ENCODE results near the gene RAMACL. TPM values are rescaled to one million over a fixed set of nuclear protein-coding genes. Genes with fewer than 3 reads are reported as not detected.

RAMACL gene
- total and polyA plus RNA-seq, 11 donors, result 0.27 to 2.0 (median 0.69) TPM

GRCh38 chr6:166587631-166588413 is 1.3 kb upstream of the RAMACL start:
- H3K27ac ChIP-seq, result no peak overlapping the region

DNA sequence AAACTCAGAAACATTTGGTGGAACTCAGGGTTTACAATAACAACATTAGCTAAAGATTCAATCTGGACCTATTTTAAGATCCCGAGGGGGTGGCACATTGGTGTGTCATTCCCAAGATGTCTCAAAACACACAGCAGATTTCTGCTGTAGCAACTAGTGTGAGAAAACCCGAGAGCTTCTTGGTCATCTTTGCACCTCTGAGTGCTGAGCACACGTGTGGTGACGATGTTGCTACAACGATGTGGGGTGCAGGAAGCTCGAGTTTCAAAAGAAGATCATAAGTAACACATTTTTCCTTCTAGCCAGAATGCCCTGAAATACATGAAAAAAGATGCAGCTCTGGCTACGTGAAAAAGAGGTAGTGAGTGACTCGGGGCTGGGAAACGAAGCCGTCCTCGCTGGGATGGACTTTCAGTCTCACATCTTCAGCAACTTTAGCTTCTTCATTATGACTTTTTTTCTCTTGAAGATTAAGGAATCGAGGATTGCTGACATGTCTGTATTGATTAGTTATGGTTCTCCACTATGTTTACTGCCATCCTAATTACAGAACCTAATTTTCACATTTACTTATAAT is 1.5 kb downstream of the RAMACL start:
- DNase-seq, result no peak
- Histone ChIP-seq H3K27me3 (no peaks in the 10 kb centered on the region), H3K4me3 (no peak overlapping the region), H3K9me3 (no peaks in the 10 kb centered on the region), H3K4me1 (peaks cover 0 to 31% (median 18%) of the 10 kb centered on the region in 12 donors), H3K36me3 (no peaks in the 10 kb centered on the region), H3K27ac (no peak overlapping the region)
- 87 to 92% (median 90%) methylated on average over 12 of the region's 12 CpGs for WGBS, 4 donors
- no peak for TF ChIP-seq CTCF (IDR thresholded peaks at IDR 0.05)
- no peak for TF ChIP-seq POLR2A (IDR thresholded peaks at IDR 0.05)
- ATAC-seq, result no peak
- intact Hi-C loops (cut with DNase I), result loop anchor here in 1 of 10 donors (5.0 kb wide), 1 partner anchor 42 kb away; the partner anchor contains the start of gene RPS6KA2

More at GRCh38 chr6:166587631-166588413, 1.3 kb upstream of the RAMACL start:
- Histone ChIP-seq H3K9me3 (no peaks in the 10 kb centered on the region), H3K27me3 (no peaks in the 10 kb centered on the region), H3K4me1 (peaks cover 0 to 39% (median 25%) of the 10 kb centered on the region in 12 donors), H3K36me3 (no peaks in the 10 kb centered on the region), H3K4me3 (no peak overlapping the region)
- DNase-seq (no peak), ATAC-seq (no peak)
- WGBS, 4 donors, result 71 to 78% (median 74%) methylated on average over 10 of the region's 10 CpGs
- TF ChIP-seq POLR2A (IDR thresholded peaks at IDR 0.05) (no peak), CTCF (IDR thresholded peaks at IDR 0.05) (no peak)
- intact Hi-C loops (cut with DNase I), result loop anchor here in 1 of 10 donors (5.0 kb wide), 1 partner anchor 39 kb away; the partner anchor contains the start of gene RPS6KA2

DNA sequence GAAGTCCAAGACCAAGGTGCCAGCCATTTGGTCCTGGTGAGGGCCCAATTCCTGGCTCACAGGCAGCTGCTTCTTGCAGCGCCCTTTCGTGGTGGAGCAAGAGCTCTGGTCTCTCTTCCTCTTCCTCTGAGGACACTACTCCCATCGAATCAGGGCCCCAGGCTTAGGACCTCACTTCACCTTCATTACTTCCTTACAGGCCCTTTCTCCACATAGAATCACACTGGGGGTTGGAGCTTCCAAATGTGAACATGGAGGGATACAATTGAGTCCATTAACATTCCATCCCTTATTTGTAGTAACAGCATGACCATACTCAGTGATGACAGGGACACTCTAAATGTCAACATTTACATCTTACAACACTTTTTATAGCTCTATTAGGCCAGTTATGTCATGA is 2.3 kb downstream of the RAMACL start:
- Histone ChIP-seq H3K36me3 (no peaks in the 10 kb centered on the region), H3K27me3 (no peaks in the 10 kb centered on the region), H3K4me1 (peaks cover 0 to 26% (median 11%) of the 10 kb centered on the region in 12 donors), H3K27ac (no peak overlapping the region), H3K9me3 (no peaks in the 10 kb centered on the region), H3K4me3 (no peak overlapping the region)
- DNase-seq (no peak), ATAC-seq (peak in 3 of 4 donors; percentile 27 to 31 (median 27))
- WGBS, 4 donors, result 78 to 92% (median 79%) methylated on average over 3 of the region's 3 CpGs
- TF ChIP-seq CTCF (IDR thresholded peaks at IDR 0.05), result no peak
- no peak for TF ChIP-seq POLR2A (IDR thresholded peaks at IDR 0.05)
- intact Hi-C loops (cut with DNase I), result no loop called here

GRCh38 chr6:166583230-166583965 is 3.1 kb downstream of the RAMACL start:
- DNase-seq (no peak), ATAC-seq (no peak)
- H3K4me3 ChIP-seq, result no peak overlapping the region
- TF ChIP-seq POLR2A (IDR thresholded peaks at IDR 0.05), result no peak
- no peaks in the 10 kb centered on the region for H3K9me3 ChIP-seq
- H3K27ac ChIP-seq, result no peak overlapping the region
- intact Hi-C loops (cut with DNase I), result no loop called here
- no peaks in the 10 kb centered on the region for H3K27me3 ChIP-seq
- peaks cover 0 to 18% (median 5%) of the 10 kb centered on the region in 12 donors for H3K4me1 ChIP-seq
- H3K36me3 ChIP-seq, result no peaks in the 10 kb centered on the region
- WGBS, 4 donors, result 90 to 93% (median 92%) methylated on average over 15 of the region's 15 CpGs
